Dorsolateral prefrontal cortex (tissue), 118 donors: Measurements from ENCODE around the gene DEFB108B. TPM values are rescaled to one million over a fixed set of nuclear protein-coding genes. Genes with fewer than 3 reads are reported as not detected.

Source experiments
- total RNA-seq, 120 experiments: library from RNA; stranded (reverse); gene quantifications; one replicate each; pipeline versions ENCODE4 v1.2.3 to v1.2.4, GENCODE V29; 2022

DEFB108B gene
- total RNA-seq, 120 experiments from 2014 or later = not detected

Other genes with a start within 250 kb of the DEFB108B start
- gene DEFB131B, start 45.3 kb downstream of the DEFB108B start, total RNA-seq = not detected
- gene XNDC1N, start 95.4 kb downstream of the DEFB108B start, total RNA-seq = 10 to 100 TPM in 58 of 120 experiments, 1 to 10 TPM in 62; 4.0 to 15.7 (median 9.8) TPM
- gene RNF121, start 95.8 kb downstream of the DEFB108B start, total RNA-seq = 10 to 100 TPM; 25.6 to 48.0 (median 34.6) TPM
- gene IL18BP, start 165.7 kb downstream of the DEFB108B start, total RNA-seq = 10 to 100 TPM in 86 of 120 experiments, 1 to 10 TPM in 34; 5.0 to 35.2 (median 12.5) TPM
- gene NUMA1, start 247.3 kb downstream of the DEFB108B start, total RNA-seq = 100 to 1,000 TPM; 140 to 428 (median 218) TPM
- 10 to 100 TPM in 113 of 120 experiments, 1 to 10 TPM in 7; 7.7 to 39.9 (median 17.7) TPM for gene LRRC51, start 247.7 kb downstream of the DEFB108B start, total RNA-seq